HS-27A (cell line): ENCODE results near the gene PLAU.

Experiments used
- DNase-seq: peaks from one replicate; pipeline ENCODE4 v3.0.0-alpha.2; 2012; ENCODE audit warnings: low read depth, missing footprints

The PLAU gene

GRCh38 chr10:73910764-73911552 is at the start of gene PLAU:
PLAU (plus strand) TSS chr10:73911132; CDS start chr10:73911556, 424 bp downstream.
- no peak for DNase-seq

GRCh38 chr10:73862011-73862410 is 48.9 kb upstream of the PLAU start:
- DNase-seq = no peak

GRCh38 chr10:73863039-73863817 is 47.7 kb upstream of the PLAU start:
- DNase-seq = no peak

GRCh38 chr10:73864229-73864628 is 46.7 kb upstream of the PLAU start:
- DNase-seq = no peak

- DNase-seq = no peak
These were observed 45.8 kb upstream of the PLAU start for GRCh38 chr10:73865107-73865458.

- no peak for DNase-seq
These were observed 45.2 kb upstream of the PLAU start for GRCh38 chr10:73865459-73866442.

- no peak for DNase-seq
These were observed 44.3 kb upstream of the PLAU start for GRCh38 chr10:73866621-73867020.

- no peak for DNase-seq
These were observed 43.7 kb upstream of the PLAU start for GRCh38 chr10:73867126-73867807.

- no peak for DNase-seq
These were observed 42.9 kb upstream of the PLAU start for GRCh38 chr10:73867871-73868631.

GRCh38 chr10:73868655-73869195 is 42.2 kb upstream of the PLAU start:
- DNase-seq = no peak

- DNase-seq = no peak
These were observed 39.4 kb upstream of the PLAU start for GRCh38 chr10:73871295-73872189.

GRCh38 chr10:73872190-73872710 is 38.7 kb upstream of the PLAU start:
- no peak for DNase-seq

GRCh38 chr10:73873142-73873837 is 37.6 kb upstream of the PLAU start:
- no peak for DNase-seq

GRCh38 chr10:73873838-73874215 is 37.1 kb upstream of the PLAU start:
- DNase-seq = no peak

GRCh38 chr10:73874267-73875138 is 36.4 kb upstream of the PLAU start, which contains the start of gene CAMK2G:
CAMK2G (minus strand) TSS chr10:73874555; CDS start chr10:73874461, 94 bp downstream.
- no peak for DNase-seq

GRCh38 chr10:73875139-73875475 is 35.8 kb upstream of the PLAU start:
- DNase-seq = no peak

GRCh38 chr10:73876157-73876556 is 34.8 kb upstream of the PLAU start:
- no peak for DNase-seq

GRCh38 chr10:73876566-73876965 is 34.4 kb upstream of the PLAU start:
- no peak for DNase-seq
